Measurements from ENCODE around the gene NDUFB8. TPM values are rescaled to one million over a fixed set of nuclear protein-coding genes. Genes with fewer than 3 reads are reported as not detected.
A peak's percentile ranks its signal among the peaks of the same experiment; 100 is the strongest.

Gene NDUFB8
- total RNA-seq, 1 donor from 2014 or later, result 200 TPM

GRCh38 chr10:100535715-100536353 is 6.2 kb upstream of the NDUFB8 start, which contains the start of gene HIF1AN:
TSS of gene HIF1AN (plus strand) at chr10:100535943. CDS start at chr10:100535959, 16 bp downstream.
- Mint-ChIP-seq H3K9me3 (no peaks in the 10 kb centered on the region), H3K27me3 (ENCODE audit: low read depth) (no peaks in the 10 kb centered on the region), H3K4me1 (peaks cover 3% of the 10 kb centered on the region), H3K4me3 (no peak within 1 kb of the TSS), H3K27ac (ENCODE audit: unreplicated experiment) (no peak within 1 kb of the TSS), H3K36me3 (ENCODE audit: low read depth) (peaks cover 3% of the 10 kb centered on the region)
- TF ChIP-seq, protein P1, sequence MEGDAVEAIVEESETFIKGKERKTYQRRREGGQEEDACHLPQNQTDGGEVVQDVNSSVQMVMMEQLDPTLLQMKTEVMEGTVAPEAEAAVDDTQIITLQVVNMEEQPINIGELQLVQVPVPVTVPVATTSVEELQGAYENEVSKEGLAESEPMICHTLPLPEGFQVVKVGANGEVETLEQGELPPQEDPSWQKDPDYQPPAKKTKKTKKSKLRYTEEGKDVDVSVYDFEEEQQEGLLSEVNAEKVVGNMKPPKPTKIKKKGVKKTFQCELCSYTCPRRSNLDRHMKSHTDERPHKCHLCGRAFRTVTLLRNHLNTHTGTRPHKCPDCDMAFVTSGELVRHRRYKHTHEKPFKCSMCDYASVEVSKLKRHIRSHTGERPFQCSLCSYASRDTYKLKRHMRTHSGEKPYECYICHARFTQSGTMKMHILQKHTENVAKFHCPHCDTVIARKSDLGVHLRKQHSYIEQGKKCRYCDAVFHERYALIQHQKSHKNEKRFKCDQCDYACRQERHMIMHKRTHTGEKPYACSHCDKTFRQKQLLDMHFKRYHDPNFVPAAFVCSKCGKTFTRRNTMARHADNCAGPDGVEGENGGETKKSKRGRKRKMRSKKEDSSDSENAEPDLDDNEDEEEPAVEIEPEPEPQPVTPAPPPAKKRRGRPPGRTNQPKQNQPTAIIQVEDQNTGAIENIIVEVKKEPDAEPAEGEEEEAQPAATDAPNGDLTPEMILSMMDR (conservative IDR thresholded peaks at IDR 0.05), result peak; percentile 93
- peak; percentile 86 for DNase-seq (ENCODE audit: low read depth, low spot score)

DNA sequence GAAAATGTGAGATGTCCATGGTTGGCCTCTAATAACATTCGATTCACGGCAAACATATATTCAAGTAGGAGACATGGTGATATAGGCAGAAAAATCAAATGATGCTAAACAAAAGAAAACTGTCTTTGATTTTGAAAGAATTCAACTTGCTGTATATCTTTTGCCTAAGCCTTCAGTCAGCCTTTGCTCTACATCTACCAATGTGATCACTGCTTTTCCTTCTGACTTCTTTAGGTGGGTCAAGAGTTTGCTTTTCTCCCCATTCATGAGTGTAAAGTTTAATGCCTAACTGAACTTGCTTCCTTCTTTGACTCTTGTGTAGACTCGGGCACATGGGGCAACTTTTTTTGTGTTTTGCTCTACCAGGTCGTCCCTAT is 5.7 kb upstream of the NDUFB8 start:
- TF ChIP-seq, protein P1 (conservative IDR thresholded peaks at IDR 0.05), result no peak
- Mint-ChIP-seq H3K4me1 (peaks cover 4% of the 10 kb centered on the region), H3K27ac (ENCODE audit: unreplicated experiment) (no peak overlapping the region), H3K4me3 (no peak overlapping the region), H3K27me3 (ENCODE audit: low read depth) (no peaks in the 10 kb centered on the region), H3K36me3 (ENCODE audit: low read depth) (peaks cover 3% of the 10 kb centered on the region), H3K9me3 (no peaks in the 10 kb centered on the region)
- DNase-seq (ENCODE audit: low read depth, low spot score), result no peak

- Mint-ChIP-seq H3K4me1 (peaks cover 10% of the 10 kb centered on the region), H3K9me3 (no peaks in the 10 kb centered on the region), H3K27ac (ENCODE audit: unreplicated experiment) (no peak overlapping the region), H3K27me3 (ENCODE audit: low read depth) (no peaks in the 10 kb centered on the region), H3K4me3 (no peak overlapping the region), H3K36me3 (ENCODE audit: low read depth) (peaks cover 3% of the 10 kb centered on the region)
- TF ChIP-seq, protein P1 (conservative IDR thresholded peaks at IDR 0.05), result no peak
- DNase-seq (ENCODE audit: low read depth, low spot score), result no peak
Observed at GRCh38 chr10:100534726-100535125, 5.1 kb upstream of the NDUFB8 start.

DNA sequence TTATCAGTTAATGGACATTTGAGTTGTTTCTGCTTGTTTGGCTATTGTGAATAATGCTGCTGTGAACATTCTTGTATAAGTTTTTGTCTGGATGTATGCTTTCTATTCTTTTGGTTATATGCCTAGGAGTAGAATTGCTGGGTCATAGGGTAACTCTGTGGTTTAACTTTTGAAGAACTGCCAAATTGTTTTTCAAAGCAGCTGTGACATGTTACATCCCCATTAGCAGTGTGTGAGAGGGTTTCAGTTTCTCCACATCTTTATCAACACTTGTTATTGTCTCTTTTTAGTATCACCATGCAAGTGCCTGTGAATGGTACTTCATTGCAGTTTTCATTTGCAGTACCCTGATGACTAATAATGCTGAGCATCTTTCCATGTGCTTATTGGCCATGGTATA is 2.1 kb upstream of the NDUFB8 start:
- peak overlapping the region; percentile 49 for H3K4me3 Mint-ChIP-seq
- H3K9me3 Mint-ChIP-seq, result no peaks in the 10 kb centered on the region
- no peaks in the 10 kb centered on the region for H3K27me3 Mint-ChIP-seq (ENCODE audit: low read depth)
- peaks cover 2% of the 10 kb centered on the region for H3K36me3 Mint-ChIP-seq (ENCODE audit: low read depth)
- DNase-seq (ENCODE audit: low read depth, low spot score), result no peak
- TF ChIP-seq, protein P1 (conservative IDR thresholded peaks at IDR 0.05), result no peak
- H3K4me1 Mint-ChIP-seq, result peaks cover 23% of the 10 kb centered on the region
- no peak overlapping the region for H3K27ac Mint-ChIP-seq (ENCODE audit: unreplicated experiment)

DNA sequence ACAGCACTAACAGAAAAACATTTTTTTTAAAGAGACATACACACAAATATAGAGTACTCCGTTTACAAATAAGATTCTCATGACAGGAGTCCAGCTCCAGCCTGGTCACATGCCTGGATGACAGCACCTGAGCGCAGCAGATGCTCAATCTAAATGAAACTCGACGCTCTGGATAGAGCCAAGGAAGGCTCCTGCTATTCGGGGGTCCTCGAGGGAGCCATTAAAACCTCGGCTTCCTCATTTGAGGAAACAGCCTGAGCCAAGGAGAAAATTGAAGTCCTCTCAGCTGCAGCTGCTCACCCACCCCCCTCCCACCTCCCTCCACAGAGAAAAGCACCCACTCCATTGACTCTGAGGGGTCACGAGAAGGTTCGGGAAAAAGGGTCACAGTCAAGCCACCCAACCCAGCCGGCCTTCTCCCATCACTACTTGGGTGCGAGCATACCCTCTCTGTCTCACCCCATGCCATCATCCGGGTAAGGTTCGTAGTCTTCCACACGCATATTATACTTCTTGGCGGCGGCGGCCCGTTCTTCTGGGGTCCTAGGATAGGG is 673 bp downstream of the NDUFB8 start:
- Mint-ChIP-seq H3K4me3 (peak overlapping the region; percentile 100), H3K36me3 (ENCODE audit: low read depth) (peaks cover 7% of the 10 kb centered on the region), H3K4me1 (peaks cover 23% of the 10 kb centered on the region), H3K9me3 (no peaks in the 10 kb centered on the region), H3K27ac (ENCODE audit: unreplicated experiment) (peak overlapping the region; percentile 100), H3K27me3 (ENCODE audit: low read depth) (no peaks in the 10 kb centered on the region)
- TF ChIP-seq, protein P1 (conservative IDR thresholded peaks at IDR 0.05), result no peak
- no peak for DNase-seq (ENCODE audit: low read depth, low spot score)
